ENCODE data around the gene TRIM65.
A peak's percentile ranks its signal among the peaks of the same experiment; 100 is the strongest.

TRIM65 gene

GRCh38 chr17:75850928-75851692 lies 45.6 kb downstream of the TRIM65 start:
- no peak for DNase-seq

- DNase-seq: no peak
Observed at GRCh38 chr17:75849724-75850123, 47.0 kb downstream of the TRIM65 start.

GRCh38 chr17:75849279-75849646 lies 47.5 kb downstream of the TRIM65 start:
- no peak for DNase-seq

GRCh38 chr17:75848523-75849278 lies 48.0 kb downstream of the TRIM65 start:
- DNase-seq: no peak

- no peak for DNase-seq
Observed at GRCh38 chr17:75847614-75848522, 48.9 kb downstream of the TRIM65 start.

- DNase-seq: no peak
Observed at GRCh38 chr17:75846692-75847613, 49.8 kb downstream of the TRIM65 start.

- DNase-seq: no peak
Observed at GRCh38 chr17:75845933-75846691, 50.6 kb downstream of the TRIM65 start.

GRCh38 chr17:75845058-75845711 lies 51.6 kb downstream of the TRIM65 start:
- peak; percentile 6 for DNase-seq

- DNase-seq: no peak
Observed at GRCh38 chr17:75844530-75845057, 52.2 kb downstream of the TRIM65 start.

GRCh38 chr17:75843577-75844529 lies 52.9 kb downstream of the TRIM65 start, which contains the start of gene UNC13D:
Gene UNC13D (minus strand): TSS chr17:75844404. CDS start chr17:75844337, 67 bp downstream.
- DNase-seq: no peak

- no peak for DNase-seq
Observed at GRCh38 chr17:75842963-75843576, 53.7 kb downstream of the TRIM65 start.

GRCh38 chr17:75842411-75842810 lies 54.3 kb downstream of the TRIM65 start:
- DNase-seq: no peak

- no peak for DNase-seq
Observed at GRCh38 chr17:75840799-75841164, 56.0 kb downstream of the TRIM65 start.

GRCh38 chr17:75839942-75840798 lies 56.6 kb downstream of the TRIM65 start:
- DNase-seq: no peak
